ENCODE results near the gene ATP7B.

- no peak for TF ChIP-seq POLR2A (IDR thresholded peaks at IDR 0.05)
- no peak for TF ChIP-seq POLR2AphosphoS5 (IDR thresholded peaks at IDR 0.05)
Measured at GRCh38 chr13:51943721-51944120, 67.5 kb downstream of the ATP7B start.
